K562 (cell line): ENCODE data around the gene YES1. TPM values are rescaled to one million over a fixed set of nuclear protein-coding genes. Genes with fewer than 3 reads are reported as not detected.
A peak's percentile ranks its signal among the peaks of the same experiment; 100 is the strongest.

Source experiments
- CBFA2T3 ChIP-seq: fragments of 450-650 bp; IDR thresholded peaks from 2 replicates; pipeline ENCODE4 v1.6.1; 2017
- CC2D1A ChIP-seq: fragments of 450-650 bp; IDR thresholded peaks from 2 replicates; pipeline ENCODE4 v1.6.1; 2017; ENCODE audit warnings: mild to moderate bottlenecking
- CREM ChIP-seq: IDR thresholded peaks from 2 replicates; pipeline ENCODE4 v1.6.1; 2014; ENCODE audit warnings: antibody characterized with exemption, low read depth
- FOSL1 ChIP-seq: fragments of 200-800 bp; sonication (Bioruptor generic); conservative IDR thresholded peaks from 2 replicates; pipeline ENCODE4 v1.6.1; 2016; ENCODE audit warnings: missing genetic modification characterization, missing compliant biosample characterization
- GATA2 ChIP-seq: sonication (generic); formaldehyde crosslinking; IDR thresholded peaks from 2 replicates; pipeline ENCODE4 v1.4.0; 2020; ENCODE audit warnings: mild to moderate bottlenecking, missing genetic modification reagents
- HDAC1 ChIP-seq, 2 experiments: fragments of 450-650 bp; IDR thresholded peaks; 2 replicates each; pipeline ENCODE4 v1.6.1; 2016 to 2017; ENCODE audit warnings: inconsistent platforms in 1 of 2, mild to moderate bottlenecking in 1 of 2, moderate library complexity in 1 of 2
- KDM1A ChIP-seq, 2 experiments: fragments of 450-650 bp; IDR thresholded peaks; 2 replicates each; pipeline ENCODE4 v1.6.1; 2016; ENCODE audit warnings: mild to moderate bottlenecking in 2 of 2
- POLR2A ChIP-seq: fragments of 450-650 bp; conservative IDR thresholded peaks from 2 replicates; pipeline ENCODE4 v1.6.1; 2016
- RFX1 ChIP-seq: fragments of 450-650 bp; IDR thresholded peaks from 2 replicates; pipeline ENCODE4 v1.6.1; 2016; ENCODE audit warnings: mild to moderate bottlenecking, moderate library complexity
- SMAD4 ChIP-seq: fragments of 250-450 bp; sonication (Bioruptor Pico); conservative IDR thresholded peaks from 2 replicates; pipeline ENCODE4 v1.8.0; 2021; ENCODE audit warnings: inconsistent platforms, mild to moderate bottlenecking, moderate library complexity
- SOX6 ChIP-seq: fragments of 450-650 bp; IDR thresholded peaks from 2 replicates; pipeline ENCODE4 v1.6.1; 2014; ENCODE audit warnings: mild to moderate bottlenecking
- STAT5A ChIP-seq: IDR thresholded peaks from 2 replicates; pipeline ENCODE4 v1.6.1; 2012; ENCODE audit warnings: low read length, inconsistent platforms, borderline replicate concordance
- TARDBP ChIP-seq: fragments of 450-650 bp; IDR thresholded peaks from 2 replicates; pipeline ENCODE4 v1.6.1; 2016
- TEAD4 ChIP-seq, 2 experiments: sonication (generic) in 1 of 2; formaldehyde crosslinking in 1 of 2; IDR thresholded peaks; 2 replicates each; pipeline versions ENCODE4 v1.6.1 to v1.8.0; 2012 to 2022; ENCODE audit warnings: borderline replicate concordance in 1 of 2, inconsistent platforms in 1 of 2, low read length in 1 of 2, mild to moderate bottlenecking in 1 of 2, missing genetic modification reagents in 1 of 2
- ZNF589 ChIP-seq: fragments of 200-800 bp; sonication (Bioruptor generic); IDR thresholded peaks from 2 replicates; pipeline ENCODE4 v1.6.1; 2016; ENCODE audit warnings: low read depth, missing genetic modification characterization, missing compliant biosample characterization
- ZNF778 ChIP-seq: fragments of 450-650 bp; formaldehyde crosslinking; IDR thresholded peaks from 2 replicates; pipeline ENCODE4 v1.4.0; 2020; ENCODE audit warnings: mild to moderate bottlenecking, moderate library complexity
- polyA plus RNA-seq, 8 experiments: library from polyadenylated mRNA; depleted of rRNA in 4 of 8; stranded (reverse) in 5 of 8; unstranded in 3 of 8; fragments of >200 nt; fragmentation: Nextera tagmentation in 2 of 8; fragmentation: Illumina TruSeq in 1 of 8; extraction: Ambion mirVana in 2 of 8; extraction: Trizol in 1 of 8; gene quantifications; 2 replicates each; pipeline versions ENCODE4 v1.2.1 to v1.2.3, GENCODE V29; 2011 to 2014; ENCODE audit warnings: inconsistent platforms in 1 of 8, missing spikeins in 1 of 8
- total RNA-seq, 7 experiments: library from RNA; depleted of rRNA in 6 of 7; stranded (reverse); fragments of >200 nt in 6 of 7; fragmentation: Illumina TruSeq in 2 of 7; extraction: Trizol in 2 of 7; gene quantifications; 2 replicates each; pipeline versions ENCODE4 v1.2.1 to v1.2.3, GENCODE V29; 2011 to 2021; ENCODE audit warnings: low replicate concordance in 1 of 7
- TF ChIP-seq, protein P1 (sequence below), 3 experiments: fragments of 200-800 bp in 1 of 3; fragments of 250-450 bp in 1 of 3; fragments of 450-650 bp in 1 of 3; sonication (Bioruptor Pico) in 1 of 3; sonication (Bioruptor generic) in 1 of 3; formaldehyde crosslinking in 1 of 3; IDR thresholded peaks; 2 replicates each; pipeline versions ENCODE4 v1.6.1 to v1.8.0; 2016 to 2022; ENCODE audit warnings: mild to moderate bottlenecking in 2 of 3, missing genetic modification characterization in 2 of 3, missing compliant biosample characterization in 1 of 3, moderate library complexity in 1 of 3
- TF ChIP-seq, protein P2 (sequence below): fragments of 150-350 bp; conservative IDR thresholded peaks from 2 replicates; pipeline ENCODE4 v1.6.1; 2014; ENCODE audit warnings: low read length
- TF ChIP-seq, protein P3 (sequence below): fragments of 200-800 bp; sonication (Bioruptor generic); IDR thresholded peaks from 2 replicates; pipeline ENCODE4 v1.6.1; 2016; ENCODE audit warnings: missing genetic modification characterization, missing compliant biosample characterization

Gene YES1
- total and polyA plus RNA-seq, 9 of the 15 experiments (the other 6 are each of a cell fraction or from before 2014, with no cell fraction given): 37.2 to 115 (median 77.7) TPM

DNA sequence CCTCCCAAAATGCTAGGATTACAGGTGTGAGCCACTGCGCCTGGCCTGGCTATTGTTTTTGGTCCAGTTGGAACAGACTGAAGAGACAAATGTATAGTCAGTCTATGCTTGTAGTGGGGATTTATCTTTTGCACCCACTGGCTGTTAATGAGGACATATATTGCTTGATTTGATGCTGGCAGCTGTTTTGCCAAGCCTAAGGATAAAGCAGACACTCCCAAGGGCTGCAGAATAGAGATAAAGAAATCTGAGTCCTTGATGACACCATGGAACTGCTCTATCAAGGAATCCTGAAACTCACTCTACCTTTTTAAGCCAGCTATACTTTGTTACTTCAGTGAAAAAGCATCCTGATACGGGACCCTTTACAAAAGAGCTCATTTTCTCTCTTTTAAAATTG is 56.5 kb downstream of the YES1 start (continued):
- TF ChIP-seq TEAD4 (IDR thresholded peaks at IDR 0.05; ENCODE audit: low read length): peak; percentile 91
- no peak for TF ChIP-seq TEAD4 (CRISPR knock-in tag; IDR thresholded peaks at IDR 0.05; ENCODE audit: borderline replicate concordance)
- TF ChIP-seq ZNF589 (CRISPR knock-in tag): peak; percentile 61; the same call in 1 of the 2 replicates
- TF ChIP-seq POLR2A: 0 out of 2 replicates have a peak, but pooled peaks have one; percentile 7
- TF ChIP-seq, protein P1, sequence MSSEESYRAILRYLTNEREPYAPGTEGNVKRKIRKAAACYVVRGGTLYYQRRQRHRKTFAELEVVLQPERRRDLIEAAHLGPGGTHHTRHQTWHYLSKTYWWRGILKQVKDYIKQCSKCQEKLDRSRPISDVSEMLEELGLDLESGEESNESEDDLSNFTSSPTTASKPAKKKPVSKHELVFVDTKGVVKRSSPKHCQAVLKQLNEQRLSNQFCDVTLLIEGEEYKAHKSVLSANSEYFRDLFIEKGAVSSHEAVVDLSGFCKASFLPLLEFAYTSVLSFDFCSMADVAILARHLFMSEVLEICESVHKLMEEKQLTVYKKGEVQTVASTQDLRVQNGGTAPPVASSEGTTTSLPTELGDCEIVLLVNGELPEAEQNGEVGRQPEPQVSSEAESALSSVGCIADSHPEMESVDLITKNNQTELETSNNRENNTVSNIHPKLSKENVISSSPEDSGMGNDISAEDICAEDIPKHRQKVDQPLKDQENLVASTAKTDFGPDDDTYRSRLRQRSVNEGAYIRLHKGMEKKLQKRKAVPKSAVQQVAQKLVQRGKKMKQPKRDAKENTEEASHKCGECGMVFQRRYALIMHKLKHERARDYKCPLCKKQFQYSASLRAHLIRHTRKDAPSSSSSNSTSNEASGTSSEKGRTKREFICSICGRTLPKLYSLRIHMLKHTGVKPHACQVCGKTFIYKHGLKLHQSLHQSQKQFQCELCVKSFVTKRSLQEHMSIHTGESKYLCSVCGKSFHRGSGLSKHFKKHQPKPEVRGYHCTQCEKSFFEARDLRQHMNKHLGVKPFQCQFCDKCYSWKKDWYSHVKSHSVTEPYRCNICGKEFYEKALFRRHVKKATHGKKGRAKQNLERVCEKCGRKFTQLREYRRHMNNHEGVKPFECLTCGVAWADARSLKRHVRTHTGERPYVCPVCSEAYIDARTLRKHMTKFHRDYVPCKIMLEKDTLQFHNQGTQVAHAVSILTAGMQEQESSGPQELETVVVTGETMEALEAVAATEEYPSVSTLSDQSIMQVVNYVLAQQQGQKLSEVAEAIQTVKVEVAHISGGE (CRISPR knock-in tag; IDR thresholded peaks at IDR 0.05): peak in 1 of 3 experiments; percentile 75; a peak in 2 of 6 replicates
- TF ChIP-seq, protein P2, sequence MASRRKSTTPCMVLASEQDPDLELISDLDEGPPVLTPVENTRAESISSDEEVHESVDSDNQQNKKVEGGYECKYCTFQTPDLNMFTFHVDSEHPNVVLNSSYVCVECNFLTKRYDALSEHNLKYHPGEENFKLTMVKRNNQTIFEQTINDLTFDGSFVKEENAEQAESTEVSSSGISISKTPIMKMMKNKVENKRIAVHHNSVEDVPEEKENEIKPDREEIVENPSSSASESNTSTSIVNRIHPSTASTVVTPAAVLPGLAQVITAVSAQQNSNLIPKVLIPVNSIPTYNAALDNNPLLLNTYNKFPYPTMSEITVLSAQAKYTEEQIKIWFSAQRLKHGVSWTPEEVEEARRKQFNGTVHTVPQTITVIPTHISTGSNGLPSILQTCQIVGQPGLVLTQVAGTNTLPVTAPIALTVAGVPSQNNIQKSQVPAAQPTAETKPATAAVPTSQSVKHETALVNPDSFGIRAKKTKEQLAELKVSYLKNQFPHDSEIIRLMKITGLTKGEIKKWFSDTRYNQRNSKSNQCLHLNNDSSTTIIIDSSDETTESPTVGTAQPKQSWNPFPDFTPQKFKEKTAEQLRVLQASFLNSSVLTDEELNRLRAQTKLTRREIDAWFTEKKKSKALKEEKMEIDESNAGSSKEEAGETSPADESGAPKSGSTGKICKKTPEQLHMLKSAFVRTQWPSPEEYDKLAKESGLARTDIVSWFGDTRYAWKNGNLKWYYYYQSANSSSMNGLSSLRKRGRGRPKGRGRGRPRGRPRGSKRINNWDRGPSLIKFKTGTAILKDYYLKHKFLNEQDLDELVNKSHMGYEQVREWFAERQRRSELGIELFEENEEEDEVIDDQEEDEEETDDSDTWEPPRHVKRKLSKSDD: no peak
- TF ChIP-seq FOSL1: peak; percentile 41; the same call in 1 of the 2 replicates
- TF ChIP-seq, protein P3, sequence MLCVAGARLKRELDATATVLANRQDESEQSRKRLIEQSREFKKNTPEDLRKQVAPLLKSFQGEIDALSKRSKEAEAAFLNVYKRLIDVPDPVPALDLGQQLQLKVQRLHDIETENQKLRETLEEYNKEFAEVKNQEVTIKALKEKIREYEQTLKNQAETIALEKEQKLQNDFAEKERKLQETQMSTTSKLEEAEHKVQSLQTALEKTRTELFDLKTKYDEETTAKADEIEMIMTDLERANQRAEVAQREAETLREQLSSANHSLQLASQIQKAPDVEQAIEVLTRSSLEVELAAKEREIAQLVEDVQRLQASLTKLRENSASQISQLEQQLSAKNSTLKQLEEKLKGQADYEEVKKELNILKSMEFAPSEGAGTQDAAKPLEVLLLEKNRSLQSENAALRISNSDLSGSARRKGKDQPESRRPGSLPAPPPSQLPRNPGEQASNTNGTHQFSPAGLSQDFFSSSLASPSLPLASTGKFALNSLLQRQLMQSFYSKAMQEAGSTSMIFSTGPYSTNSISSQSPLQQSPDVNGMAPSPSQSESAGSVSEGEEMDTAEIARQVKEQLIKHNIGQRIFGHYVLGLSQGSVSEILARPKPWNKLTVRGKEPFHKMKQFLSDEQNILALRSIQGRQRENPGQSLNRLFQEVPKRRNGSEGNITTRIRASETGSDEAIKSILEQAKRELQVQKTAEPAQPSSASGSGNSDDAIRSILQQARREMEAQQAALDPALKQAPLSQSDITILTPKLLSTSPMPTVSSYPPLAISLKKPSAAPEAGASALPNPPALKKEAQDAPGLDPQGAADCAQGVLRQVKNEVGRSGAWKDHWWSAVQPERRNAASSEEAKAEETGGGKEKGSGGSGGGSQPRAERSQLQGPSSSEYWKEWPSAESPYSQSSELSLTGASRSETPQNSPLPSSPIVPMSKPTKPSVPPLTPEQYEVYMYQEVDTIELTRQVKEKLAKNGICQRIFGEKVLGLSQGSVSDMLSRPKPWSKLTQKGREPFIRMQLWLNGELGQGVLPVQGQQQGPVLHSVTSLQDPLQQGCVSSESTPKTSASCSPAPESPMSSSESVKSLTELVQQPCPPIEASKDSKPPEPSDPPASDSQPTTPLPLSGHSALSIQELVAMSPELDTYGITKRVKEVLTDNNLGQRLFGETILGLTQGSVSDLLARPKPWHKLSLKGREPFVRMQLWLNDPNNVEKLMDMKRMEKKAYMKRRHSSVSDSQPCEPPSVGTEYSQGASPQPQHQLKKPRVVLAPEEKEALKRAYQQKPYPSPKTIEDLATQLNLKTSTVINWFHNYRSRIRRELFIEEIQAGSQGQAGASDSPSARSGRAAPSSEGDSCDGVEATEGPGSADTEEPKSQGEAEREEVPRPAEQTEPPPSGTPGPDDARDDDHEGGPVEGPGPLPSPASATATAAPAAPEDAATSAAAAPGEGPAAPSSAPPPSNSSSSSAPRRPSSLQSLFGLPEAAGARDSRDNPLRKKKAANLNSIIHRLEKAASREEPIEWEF (CRISPR knock-in tag): peak; percentile 62; the same call in 1 of the 2 replicates
- TF ChIP-seq HDAC1 (IDR thresholded peaks at IDR 0.05): peak in 1 of 2 experiments; percentile 78; a peak in 2 of 4 replicates
- no peak for TF ChIP-seq RFX1
- TF ChIP-seq ZNF778 (CRISPR knock-in tag): no peak
- TF ChIP-seq SMAD4 (CRISPR knock-in tag): 0 out of 2 replicates have a peak, but pooled peaks have one; percentile 40
- peak; percentile 82 for TF ChIP-seq SOX6
- TF ChIP-seq STAT5A: peak; percentile 75
- peak; percentile 39; the same call in 1 of the 2 replicates for TF ChIP-seq CREM
- TF ChIP-seq CBFA2T3: peak; percentile 95
- TF ChIP-seq KDM1A (IDR thresholded peaks at IDR 0.05): peak; percentile 97
- TF ChIP-seq GATA2: peak; percentile 61
- TF ChIP-seq TARDBP: no peak
- 0 out of 2 replicates have a peak, but pooled peaks have one; percentile 17 for TF ChIP-seq CC2D1A
